Posterior vena cava (tissue), 2 donors: ENCODE data around the gene ADM2. TPM values are rescaled to one million over a fixed set of nuclear protein-coding genes. Genes with fewer than 3 reads are reported as not detected.
"Not testable (repeated sequence)": the region's sequence is repeated elsewhere in the genome, so short reads cannot be mapped to it uniquely, and the experiment has no call there.

Experiments used
- DNase-seq: peaks from one replicate; pipeline ENCODE4 v3.0.0-alpha.2; 2020; ENCODE audit warnings: low spot score
- intact Hi-C, 2 donors: fragments of 100-400 bp; cut with DNase I; formaldehyde crosslinking; loops; one replicate each; pipeline versions ENCODE4 v1.14.1 to v1.14.2; 2022 to 2023
- total RNA-seq, 2 donors: library from RNA; stranded (reverse); fragmentation: NEBNext Ultra II Directional; extraction: Animal tissue kit (Norgen Biotek cat#: 25700); gene quantifications; one replicate each; pipeline ENCODE4 v1.2.1, GENCODE V29; 2021
- donor health status: DM: yes; HTN: yes; CAD: no.
- donor health status: DM: yes; HTN: yes; CAD: no.

ADM2 gene
- total RNA-seq, 2 donors from 2014 or later = 0.14 to 0.56 TPM

DNA sequence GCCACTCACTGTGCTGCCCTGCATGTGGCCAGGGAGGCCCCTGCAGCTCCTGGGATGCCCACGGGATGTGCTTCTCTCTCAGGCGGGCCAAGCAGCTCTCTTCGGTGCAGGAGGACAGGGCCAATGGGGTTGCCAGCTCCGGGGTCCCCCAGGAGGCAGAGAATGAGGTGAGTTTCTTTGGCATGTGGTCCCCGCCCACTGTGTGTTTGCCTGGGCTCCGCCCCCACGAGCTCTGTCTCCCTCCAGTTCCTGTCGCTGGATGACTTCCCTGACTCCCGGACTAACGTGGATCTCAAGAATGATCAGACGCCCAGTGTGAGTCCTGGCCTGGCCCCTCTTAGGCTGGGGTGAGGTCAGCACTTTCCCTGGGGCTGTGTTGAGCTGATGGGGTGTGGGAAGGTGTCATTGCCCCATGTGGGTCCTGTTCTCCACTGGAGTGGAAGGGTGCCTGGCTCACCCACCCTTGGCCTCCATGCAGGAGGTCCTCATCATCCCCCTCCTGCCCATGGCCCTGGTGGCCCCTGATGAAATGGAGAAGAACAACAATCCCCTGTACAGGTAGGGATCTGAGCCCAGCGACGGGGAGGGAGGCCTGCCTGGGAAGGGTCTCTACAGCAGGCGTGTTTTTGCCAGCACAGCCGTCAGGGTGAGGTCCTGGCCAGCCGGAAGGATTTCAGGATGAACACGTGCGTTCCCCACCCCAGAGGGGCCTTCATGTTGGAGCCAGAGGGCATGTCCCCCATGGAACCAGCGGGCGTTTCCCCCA lies 36.3 kb downstream of the ADM2 start:
- intact Hi-C loops = no loop called here
- no peak for DNase-seq

- intact Hi-C loops = no loop called here
These were observed 37.3 kb downstream of the ADM2 start for GRCh38 chr22:50518606-50519005.

GRCh38 chr22:50519151-50519550 lies 37.8 kb downstream of the ADM2 start:
- no peak for DNase-seq
- intact Hi-C loops = no loop called here

More at GRCh38 chr22:50518606-50519005, 37.3 kb downstream of the ADM2 start:
- DNase-seq = no peak

DNA sequence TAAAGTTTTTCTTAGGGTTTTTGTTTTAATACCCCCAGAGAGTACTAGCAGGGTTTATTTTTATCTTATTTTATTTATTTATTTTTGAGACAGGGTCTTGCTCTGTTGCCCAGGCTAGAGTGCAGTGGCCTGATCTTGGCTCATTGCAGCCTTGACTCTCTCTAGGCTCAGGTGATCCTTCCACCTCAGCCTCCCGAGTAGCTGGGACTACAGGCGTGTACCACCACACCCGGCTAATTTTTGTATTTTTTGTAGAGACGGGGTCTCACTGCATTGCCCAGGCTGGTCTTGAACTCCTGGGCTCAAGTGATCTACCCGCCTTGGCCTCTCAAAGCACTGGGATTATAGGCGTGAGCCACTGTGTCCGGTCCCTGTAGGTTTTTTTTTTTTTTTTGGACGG lies 38.8 kb downstream of the ADM2 start:
- intact Hi-C loops, DNase-seq: not testable (repeated sequence)

DNA sequence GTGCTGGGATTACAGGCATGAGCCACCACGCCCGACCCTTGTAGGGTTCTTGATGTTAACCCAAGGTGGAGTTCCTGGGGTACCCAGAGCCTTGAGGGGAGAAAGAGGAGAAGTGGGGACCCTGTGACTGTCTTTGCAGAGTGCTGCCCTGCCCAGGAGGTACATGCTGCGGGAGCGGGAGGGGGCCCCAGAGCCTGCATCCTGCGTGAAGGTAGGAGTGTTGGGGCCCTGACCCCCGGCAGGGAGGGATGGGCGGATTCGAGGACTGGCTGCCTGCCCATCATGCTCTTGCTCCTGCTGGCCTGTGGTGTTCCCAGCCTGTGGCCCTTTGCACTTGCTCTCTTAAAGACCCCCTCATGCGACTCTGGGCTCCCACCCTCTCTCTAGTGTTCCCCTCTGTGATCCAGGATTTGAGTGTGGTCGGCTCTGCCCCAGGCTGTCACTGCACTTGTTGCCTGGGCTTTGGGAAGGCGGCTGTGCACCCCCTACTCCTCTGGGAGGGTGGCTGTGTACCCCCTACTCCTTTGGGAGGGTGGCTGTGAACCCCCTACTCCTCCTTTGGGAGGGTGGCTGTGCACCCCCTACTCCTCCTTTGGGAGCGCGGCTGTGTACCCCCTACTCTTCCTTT lies 39.6 kb downstream of the ADM2 start:
- intact Hi-C loops = no loop called here
- no peak for DNase-seq

DNA sequence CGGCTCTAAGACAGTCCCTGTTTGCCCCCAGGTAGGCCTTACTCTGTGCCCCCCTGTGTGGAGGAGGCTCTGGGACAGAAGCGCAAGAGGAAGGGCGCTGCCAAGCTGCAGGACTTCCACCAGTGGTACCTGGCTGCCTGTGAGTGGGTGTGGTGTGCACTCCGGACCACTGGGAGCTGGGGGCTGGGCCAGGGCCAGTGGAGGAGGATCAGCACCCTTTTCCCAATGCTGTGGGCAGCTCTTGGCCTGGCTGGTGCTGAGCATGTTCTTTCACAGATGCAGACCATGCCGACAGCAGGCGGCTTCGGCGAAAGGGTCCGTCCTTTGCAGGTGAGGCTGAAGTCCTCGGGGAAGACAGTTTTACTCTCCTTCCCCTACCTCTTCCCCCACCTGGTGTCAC lies 40.4 kb downstream of the ADM2 start:
- DNase-seq = no peak
- intact Hi-C loops = no loop called here

DNA sequence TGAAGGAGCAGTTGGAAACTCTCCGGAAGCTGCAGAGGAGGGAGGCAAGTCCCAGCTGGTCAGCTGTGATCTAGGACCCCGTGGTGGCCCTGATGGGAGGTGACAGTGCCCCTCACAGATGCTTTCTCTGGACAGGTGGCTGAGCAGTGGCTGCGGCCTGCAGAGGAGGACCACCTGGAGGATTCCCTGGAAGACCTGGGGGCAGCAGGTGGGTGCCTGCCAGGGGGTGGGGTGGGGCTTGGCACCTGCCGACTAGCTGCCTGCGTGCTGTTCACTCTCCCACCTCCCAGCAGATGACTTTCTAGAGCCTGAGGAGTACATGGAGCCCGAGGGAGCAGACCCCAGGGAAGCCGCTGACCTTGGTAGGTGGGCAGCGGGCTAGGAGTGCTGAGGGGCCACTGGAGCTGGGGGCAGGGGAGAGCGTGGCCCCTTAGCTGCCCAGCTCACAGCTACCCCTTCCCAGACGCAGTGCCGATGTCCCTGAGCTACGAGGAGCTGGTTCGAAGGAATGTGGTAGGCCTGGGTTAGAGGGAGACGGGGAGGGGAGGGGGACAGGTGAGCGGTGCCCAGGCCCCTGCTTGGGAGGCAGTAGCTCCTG lies 41.0 kb downstream of the ADM2 start:
- intact Hi-C loops = no loop called here
- DNase-seq = no peak

GRCh38 chr22:50522806-50523438 lies 41.6 kb downstream of the ADM2 start:
- intact Hi-C loops = no loop called here
- DNase-seq = no peak

- no peak for DNase-seq
- intact Hi-C loops = no loop called here
These were observed 42.1 kb downstream of the ADM2 start for GRCh38 chr22:50523458-50523805.

DNA sequence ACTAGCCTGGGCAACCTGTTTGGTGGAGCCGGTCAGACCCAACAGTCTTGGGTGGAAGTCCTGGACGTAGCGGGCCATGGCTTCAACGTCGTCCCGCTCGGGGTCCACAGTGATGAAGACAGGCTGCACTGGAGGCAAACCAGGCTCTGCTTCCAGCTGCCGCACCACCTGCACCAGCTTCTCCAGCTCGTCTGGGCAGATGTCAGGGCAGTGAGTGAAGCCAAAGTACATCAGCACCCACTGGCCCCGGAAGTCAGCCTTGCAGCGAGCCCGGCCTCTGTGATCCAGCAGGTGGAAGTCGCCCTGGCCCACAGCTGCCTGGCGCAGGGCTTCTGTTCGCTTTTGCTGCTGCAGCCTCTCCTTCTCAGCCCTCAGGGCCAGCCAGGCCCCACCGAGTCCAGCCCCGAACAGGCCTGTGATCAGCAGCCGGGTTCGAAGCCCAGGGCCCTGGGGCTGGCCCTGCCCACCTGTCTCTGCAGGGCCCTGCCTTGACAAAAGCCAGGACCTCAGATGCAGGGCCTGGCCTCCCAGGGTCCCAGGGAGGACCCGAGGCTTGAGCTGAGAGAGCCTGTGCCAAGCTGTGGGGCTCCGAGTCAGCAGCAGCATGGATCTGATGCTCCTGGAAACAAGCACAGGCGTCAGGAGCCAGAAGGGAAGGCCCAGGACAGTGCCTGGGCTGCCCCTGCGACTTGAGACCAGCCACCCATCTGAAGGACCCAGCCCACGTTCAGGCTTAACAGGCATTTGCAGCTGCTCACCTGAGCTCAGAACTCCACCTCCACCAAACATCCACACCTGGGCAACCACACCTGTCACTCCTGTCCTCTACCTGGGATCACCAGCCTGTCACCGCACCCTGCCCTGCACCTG lies 42.7 kb downstream of the ADM2 start:
- intact Hi-C loops = no loop called here
- no peak for DNase-seq

- no peak for DNase-seq
- intact Hi-C loops = no loop called here
These were observed 43.3 kb downstream of the ADM2 start for GRCh38 chr22:50524676-50525103.

GRCh38 chr22:50525104-50525857 lies 43.9 kb downstream of the ADM2 start, which contains the start of gene SCO2:
SCO2 (minus strand) TSS chr22:50525598; CDS start chr22:50524411, 1,187 bp downstream.
- peak; percentile 99 for DNase-seq
- intact Hi-C loops = no loop called here

DNA sequence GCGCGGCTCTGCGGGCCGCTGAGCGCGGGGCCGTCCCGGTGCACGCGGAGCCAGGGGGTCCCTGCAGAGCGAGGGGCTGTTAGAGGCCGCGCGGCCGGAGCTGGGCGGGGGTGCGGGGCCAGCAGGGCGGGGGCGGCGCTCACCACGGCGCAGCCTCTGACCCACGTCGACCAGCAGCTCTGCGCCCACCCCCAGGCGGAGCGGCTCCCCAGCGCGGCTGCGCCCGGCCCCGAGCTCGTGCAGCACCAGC lies 44.4 kb downstream of the ADM2 start:
- DNase-seq = no peak
- intact Hi-C loops = no loop called here

DNA sequence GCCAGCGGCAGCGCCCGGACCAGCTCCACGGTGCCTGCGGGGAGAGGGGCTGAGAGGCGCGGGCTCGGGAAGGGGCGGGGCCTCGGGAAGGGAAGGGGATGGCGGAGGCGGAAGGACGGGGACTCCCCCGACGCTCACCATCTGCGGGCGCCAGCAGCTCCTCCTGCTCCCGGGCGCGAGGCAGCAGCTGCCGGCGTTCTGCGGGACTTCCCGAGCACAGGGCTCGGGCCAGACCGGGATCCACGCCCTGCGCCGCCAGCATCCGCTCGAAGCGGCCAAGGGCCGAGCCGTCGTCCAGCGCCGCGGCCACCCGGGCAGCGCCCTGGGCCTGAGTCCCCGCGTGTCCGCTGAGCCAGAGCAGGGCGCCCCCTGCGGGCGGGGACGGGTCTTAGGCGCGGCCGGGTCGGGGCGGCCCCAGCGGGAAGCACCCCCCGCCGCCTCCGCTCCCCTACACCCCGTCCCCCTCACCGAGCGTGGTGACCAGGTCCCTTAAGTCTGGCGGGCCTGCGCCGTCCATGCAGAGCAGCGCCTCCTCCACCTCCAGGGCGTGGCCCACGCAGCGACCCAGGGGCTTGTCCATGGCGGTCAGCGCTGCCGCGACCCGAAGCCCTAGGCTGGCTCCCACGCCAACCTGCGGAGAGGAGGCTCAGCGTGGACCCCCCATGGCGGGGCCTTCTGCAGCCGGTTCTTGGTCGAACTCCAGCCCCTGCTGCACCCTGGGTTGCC lies 44.9 kb downstream of the ADM2 start:
- DNase-seq = peak; percentile 96
- intact Hi-C loops = no loop called here

DNA sequence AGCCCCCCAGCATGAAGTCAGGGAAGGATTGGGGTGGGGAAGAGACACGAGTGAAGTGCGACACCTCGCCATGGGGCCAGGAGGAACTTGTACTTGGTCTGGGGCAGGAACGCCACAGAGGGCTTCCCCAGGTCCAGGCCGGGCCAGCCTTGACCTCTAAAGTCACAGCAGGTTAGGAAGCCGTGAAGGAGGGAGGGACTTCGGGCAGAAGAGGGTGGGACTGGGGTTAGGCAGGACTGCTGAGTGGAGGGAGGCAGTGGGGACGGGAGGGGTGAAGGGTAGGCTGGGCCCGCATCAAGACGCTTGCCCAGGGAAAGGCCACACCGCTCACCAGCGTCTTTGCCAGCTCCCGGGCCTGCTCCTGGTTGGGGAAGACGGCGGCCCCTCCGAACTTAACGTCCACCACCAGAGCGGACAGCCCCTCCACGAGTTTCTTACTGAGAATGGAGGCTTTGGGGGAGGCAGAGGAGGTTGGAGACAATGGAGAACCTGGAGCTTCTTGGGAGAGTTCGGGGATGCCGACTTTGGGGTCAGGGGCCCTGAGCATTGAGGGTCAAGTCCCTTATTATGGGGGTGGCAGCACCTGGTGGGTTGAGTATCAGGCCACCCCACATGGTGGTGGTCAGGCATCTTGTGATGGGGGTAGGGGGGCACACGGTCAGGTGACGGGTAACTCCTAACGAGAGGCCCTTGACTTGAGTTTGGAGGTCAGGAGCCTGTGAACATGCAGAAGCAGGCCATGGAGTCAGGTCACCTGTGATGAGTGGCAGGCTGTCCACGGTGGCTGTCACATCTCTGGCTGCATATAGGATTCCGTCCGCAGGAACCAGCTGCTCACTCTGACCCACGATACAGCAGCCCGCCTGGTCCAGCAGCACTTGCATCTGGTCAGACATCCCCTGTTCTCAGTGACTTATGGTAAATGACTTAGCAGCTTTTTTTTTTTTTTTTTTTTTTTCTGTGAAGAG lies 45.8 kb downstream of the ADM2 start:
- intact Hi-C loops = no loop called here
- peak; percentile 88 for DNase-seq

DNA sequence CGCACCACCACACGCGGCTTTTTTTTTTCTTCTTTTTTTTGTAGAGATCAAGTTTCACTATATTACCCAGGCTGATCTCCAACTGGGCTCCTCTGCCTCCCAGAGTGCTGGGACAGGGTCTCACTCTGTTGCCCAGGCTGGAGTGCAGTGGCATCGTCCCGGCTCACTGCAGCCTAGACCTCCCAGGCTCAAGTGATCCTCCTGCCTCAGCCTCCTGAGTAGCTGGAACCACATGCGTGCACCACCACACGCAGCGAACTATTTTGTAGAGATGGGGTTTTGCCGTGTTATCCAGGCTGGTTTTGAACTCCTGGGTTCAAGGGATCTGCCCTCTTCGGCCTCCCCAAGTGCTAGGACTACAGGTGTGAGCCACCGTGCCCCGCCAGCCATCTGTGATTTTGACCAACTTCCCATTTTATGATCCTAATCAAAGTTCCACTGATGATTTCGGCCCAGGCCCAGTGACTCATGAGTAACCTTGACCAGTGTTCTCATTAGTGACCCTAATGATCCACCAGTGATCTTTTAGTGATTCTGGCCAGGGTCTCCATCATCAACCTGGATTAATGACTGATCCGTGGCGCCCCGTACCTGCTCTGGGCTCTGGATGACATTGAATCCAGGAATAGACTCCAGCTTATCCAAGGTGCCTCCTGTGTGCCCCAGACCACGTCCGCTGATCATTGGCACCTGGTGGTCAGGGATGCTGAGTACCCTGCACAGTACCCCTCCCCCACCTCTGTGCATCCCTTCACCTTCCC lies 46.8 kb downstream of the ADM2 start:
- intact Hi-C loops = no loop called here
- DNase-seq = no peak
